GM12873 (cell line): ENCODE data around the gene OLA1.

ENCODE experiments used
- CTCF ChIP-seq: IDR thresholded peaks from 2 replicates; pipeline ENCODE4 v1.5.1; 2012; ENCODE audit warnings: low read depth, mild to moderate bottlenecking, moderate library complexity, low read length, control low read depth; ENCODE audit not compliant: insufficient read depth; ENCODE audit errors: missing control alignments

OLA1 gene

GRCh38 chr2:174263997-174264396 lies 15.7 kb upstream of the OLA1 start:
- no peak for TF ChIP-seq CTCF

- TF ChIP-seq CTCF = no peak
Observed at GRCh38 chr2:174259981-174260380, 11.6 kb upstream of the OLA1 start.

GRCh38 chr2:174254267-174254666 lies 5.9 kb upstream of the OLA1 start:
- no peak for TF ChIP-seq CTCF

GRCh38 chr2:174248998-174249592 lies 763 bp upstream of the OLA1 start:
- no peak for TF ChIP-seq CTCF

- TF ChIP-seq CTCF = no peak
Observed at GRCh38 chr2:174247474-174248186, 702 bp downstream of the OLA1 start.

GRCh38 chr2:174246944-174247381 lies 1.4 kb downstream of the OLA1 start:
- TF ChIP-seq CTCF = no peak

- TF ChIP-seq CTCF = no peak
Observed at GRCh38 chr2:174245065-174245464, 3.3 kb downstream of the OLA1 start.
